HG03064 (cell line): ENCODE results near the gene HIGD2A.

Experiments
- ATAC-seq: cut with Tn5 transposase; IDR thresholded peaks from one replicate; pipeline ENCODE4 v1.9.1; 2021; ENCODE audit warnings: low read depth; ENCODE audit not compliant: unreplicated experiment

The HIGD2A gene

GRCh38 chr5:176388444-176389134 lies at the start of gene HIGD2A, which contains the start of gene NOP16:
TSS of gene HIGD2A (plus strand) at chr5:176388751. CDS start at chr5:176388820, 69 bp downstream.
TSS of gene NOP16 (minus strand) at chr5:176388598. CDS start at chr5:176388539, 59 bp downstream.
- ATAC-seq = peak; percentile 86

- ATAC-seq = no peak
Observed at GRCh38 chr5:176339304-176339703, 49.2 kb upstream of the HIGD2A start.

- ATAC-seq = no peak
Observed at GRCh38 chr5:176341325-176342157, 47.0 kb upstream of the HIGD2A start.

GRCh38 chr5:176342158-176342483 lies 46.4 kb upstream of the HIGD2A start:
- no peak for ATAC-seq

- ATAC-seq = no peak
Observed at GRCh38 chr5:176342766-176343458, 45.6 kb upstream of the HIGD2A start.

GRCh38 chr5:176350416-176350815 lies 38.1 kb upstream of the HIGD2A start:
- no peak for ATAC-seq

- no peak for ATAC-seq
Observed at GRCh38 chr5:176352116-176352878, 36.3 kb upstream of the HIGD2A start.

- ATAC-seq = no peak
Observed at GRCh38 chr5:176353533-176353932, 35.0 kb upstream of the HIGD2A start.

GRCh38 chr5:176355400-176356178 lies 33.0 kb upstream of the HIGD2A start:
- no peak for ATAC-seq

GRCh38 chr5:176356179-176356566 lies 32.4 kb upstream of the HIGD2A start:
- no peak for ATAC-seq

- no peak for ATAC-seq
Observed at GRCh38 chr5:176359658-176360057, 28.9 kb upstream of the HIGD2A start.

- no peak for ATAC-seq
Observed at GRCh38 chr5:176360894-176361436, 27.6 kb upstream of the HIGD2A start.

- peak; percentile 88 for ATAC-seq
Observed at GRCh38 chr5:176361437-176362232, 26.9 kb upstream of the HIGD2A start, which contains the start of gene KIAA1191. TSS of gene KIAA1191 (minus strand) at chr5:176361764. CDS start at chr5:176359508, 2,256 bp downstream.

GRCh38 chr5:176362233-176362490 lies 26.4 kb upstream of the HIGD2A start:
- peak; percentile 20 for ATAC-seq

GRCh38 chr5:176364765-176365350 lies 23.7 kb upstream of the HIGD2A start:
- no peak for ATAC-seq

GRCh38 chr5:176365351-176366231 lies 23.0 kb upstream of the HIGD2A start, which contains the start of gene ARL10:
TSS of gene ARL10 (plus strand) at chr5:176365487. CDS start at chr5:176365564, 77 bp downstream.
- ATAC-seq = peak; percentile 33

GRCh38 chr5:176366232-176366894 lies 22.2 kb upstream of the HIGD2A start:
- no peak for ATAC-seq
